SKM-1 treated with dmso at 0.1 percent for 144 hours (cell line): ENCODE data around the gene CAMK4.

ENCODE experiments used
- DNase-seq: peaks from one replicate; lab custom pipeline; 2025; ENCODE audit not compliant: unreplicated experiment; lab: John Stamatoyannopoulos, UW

Gene CAMK4

DNA sequence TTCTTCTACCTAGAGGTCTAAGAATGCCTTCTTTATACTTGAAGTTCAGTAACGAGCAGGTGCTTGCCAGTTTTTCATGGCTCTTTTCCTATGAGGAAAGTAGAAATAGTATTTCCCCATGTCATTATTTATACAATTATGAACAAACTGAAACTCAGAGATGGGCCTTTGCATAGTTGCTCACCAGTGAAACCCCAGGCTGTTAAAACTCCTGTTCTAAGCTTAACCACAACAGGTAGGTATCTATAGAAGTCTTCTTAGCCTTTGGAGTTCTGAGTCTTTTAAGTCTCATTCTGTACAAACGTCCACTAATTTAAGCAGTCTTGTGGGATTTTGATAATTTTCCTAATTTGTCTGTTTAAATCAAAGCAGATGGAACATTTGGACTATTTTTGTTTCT, 198.1 kb downstream of the CAMK4 start:
- DNase-seq, result no peak

DNA sequence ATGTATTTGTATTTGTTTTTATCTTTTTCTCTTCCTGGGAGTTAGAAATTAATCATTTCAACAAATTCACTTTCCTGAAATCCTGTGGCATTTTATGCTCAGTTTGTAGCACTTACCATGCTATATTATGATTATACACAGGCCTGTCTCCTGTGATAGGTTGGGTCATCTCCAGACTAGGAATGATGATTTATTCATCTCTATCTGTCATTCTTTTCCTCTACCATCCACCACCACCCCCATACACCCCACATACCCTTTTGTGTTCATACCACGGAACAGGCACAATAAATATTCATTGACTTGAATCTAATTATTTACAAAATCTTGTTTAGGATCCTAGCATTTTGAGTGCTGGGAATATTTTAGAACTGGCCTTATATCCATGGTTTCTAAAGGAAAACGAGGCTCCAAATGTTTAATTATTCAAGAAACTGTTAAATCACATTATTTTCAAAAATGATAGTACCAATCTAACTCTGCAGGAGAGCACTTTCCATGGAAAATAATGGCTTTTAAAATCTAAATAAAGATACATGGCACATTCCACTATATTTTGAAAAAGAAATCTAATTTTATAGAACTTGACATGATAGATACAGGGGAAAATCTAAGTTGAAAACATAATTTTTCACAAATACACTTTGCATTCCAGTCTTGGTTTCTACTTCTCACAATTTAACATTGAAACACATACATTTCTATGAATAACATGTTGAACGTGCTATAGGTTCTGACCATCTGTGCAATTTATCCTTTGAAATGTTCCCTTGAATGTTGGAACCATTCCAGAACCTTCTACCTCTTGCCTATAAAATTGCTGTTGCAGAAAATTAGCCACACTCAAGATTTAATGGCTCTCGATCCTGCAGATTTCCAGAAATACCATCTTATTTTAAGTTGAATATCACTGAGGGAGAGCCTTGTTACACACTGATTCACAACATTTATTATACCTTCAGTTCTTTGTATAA, 198.8 kb downstream of the CAMK4 start:
- no peak for DNase-seq

DNA sequence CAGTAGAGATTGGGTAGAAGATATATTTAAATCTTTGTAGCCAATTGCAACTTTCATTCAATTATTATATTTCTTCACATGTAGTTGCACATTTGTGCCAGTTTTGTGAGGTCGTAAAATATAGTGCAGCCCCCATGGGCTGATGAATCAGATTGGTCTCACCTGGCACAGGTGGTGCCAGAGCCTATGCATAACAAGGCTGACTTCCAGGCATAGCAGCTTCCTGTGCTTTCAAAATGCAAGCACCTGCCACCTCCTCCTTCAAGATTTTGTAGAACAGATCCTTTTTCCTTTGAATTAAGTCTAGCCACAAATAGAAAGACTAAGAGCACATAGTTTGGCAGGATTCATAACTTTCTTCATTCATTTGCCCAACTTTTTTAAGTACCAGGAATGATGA, 201.0 kb downstream of the CAMK4 start:
- no peak for DNase-seq

DNA sequence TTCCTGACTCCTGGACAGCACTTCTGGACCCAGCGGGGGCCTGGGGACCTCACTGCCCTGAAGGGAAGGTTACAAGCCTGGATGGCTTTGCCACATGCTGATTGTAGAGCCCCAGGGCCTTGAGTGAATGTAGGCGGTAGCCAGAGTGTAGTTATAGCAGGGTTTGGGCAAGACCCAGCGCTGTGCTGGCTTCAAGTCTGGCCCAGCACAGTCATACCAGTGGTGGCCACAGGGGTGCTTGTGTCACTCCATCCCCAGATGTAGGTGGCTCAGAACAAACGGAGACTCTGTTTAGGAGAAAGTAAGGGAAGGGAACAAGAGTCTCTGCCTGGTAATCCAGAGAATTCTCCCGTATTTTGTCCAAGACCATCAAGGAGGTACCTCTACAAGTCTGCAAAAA, 203.6 kb downstream of the CAMK4 start:
- DNase-seq, result no peak

DNA sequence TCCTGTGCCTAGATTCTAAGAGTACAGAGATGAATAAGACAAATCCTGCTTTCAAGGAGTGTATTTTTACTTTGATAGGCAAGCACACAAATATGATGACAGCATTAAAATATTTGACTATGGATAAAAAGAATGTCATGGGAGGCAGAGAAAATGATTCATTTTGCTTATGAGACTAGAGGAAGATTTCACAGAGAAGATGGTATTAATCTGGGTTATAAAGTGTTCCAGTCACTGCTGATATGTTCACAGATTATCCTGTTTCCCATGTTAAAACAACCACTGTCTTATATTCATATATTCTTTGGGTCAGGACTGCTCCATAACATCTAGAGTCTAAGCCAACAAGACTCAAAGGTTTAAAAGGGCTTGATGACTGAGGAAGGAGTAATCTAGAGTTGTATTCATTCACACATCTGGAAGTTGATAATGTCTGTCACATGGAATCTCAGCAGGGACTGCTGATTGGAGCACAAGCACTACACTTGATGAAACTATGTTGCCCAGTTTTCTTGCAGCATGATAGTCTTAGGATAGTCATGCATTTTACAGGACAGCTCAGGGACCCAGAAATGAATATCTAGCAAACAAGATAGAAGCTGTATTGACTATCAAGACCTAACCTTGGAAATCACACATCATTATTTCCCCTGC, 208.8 kb downstream of the CAMK4 start:
- DNase-seq, result no peak

DNA sequence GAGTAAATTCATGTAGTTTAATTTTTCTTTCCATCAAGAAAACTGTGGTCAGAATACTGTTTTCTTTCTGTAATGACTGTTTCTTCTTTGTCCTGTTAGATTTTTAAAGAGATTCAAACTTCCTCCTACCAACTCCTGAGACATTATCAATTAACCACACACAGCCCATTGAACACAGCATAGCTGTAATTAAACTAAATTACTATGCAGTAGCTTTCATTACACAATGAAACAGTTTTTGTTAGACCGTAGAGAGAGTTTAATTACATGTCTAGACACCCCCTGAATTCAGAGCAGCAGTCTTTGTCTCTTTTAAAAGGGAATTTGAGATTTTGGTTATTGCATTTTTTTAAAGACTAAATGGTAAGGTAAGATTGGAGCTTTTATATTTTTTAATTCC, 210.6 kb downstream of the CAMK4 start:
- DNase-seq, result no peak

DNA sequence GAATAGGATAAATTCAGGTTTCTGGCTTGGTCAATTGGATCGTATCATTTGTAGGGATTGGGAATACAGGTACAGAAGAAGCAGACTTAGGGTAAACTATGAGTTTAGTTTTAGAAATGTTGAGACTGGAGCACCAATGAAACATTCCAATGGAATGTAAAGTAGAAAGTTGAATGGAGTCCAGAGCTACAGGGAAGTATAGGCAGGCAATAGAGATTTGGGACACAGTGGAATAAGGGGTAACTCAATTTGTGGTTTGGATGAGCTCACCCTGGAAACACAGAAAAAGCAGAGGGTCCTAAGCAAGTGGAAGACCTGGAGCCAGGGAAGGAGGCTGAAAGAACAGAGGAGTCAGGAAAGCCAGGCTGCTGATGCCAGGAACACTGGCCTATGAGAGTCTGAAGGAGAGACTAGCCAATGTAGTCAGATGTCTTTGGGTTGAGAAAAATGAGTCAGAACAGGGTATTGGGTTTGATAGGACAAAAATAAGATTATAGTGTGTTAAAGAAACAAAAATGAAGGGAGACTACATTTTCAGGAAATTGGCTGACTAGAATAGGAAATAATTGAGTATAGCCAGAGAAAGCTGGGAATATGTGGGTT, 215.4 kb downstream of the CAMK4 start:
- DNase-seq, result no peak

DNA sequence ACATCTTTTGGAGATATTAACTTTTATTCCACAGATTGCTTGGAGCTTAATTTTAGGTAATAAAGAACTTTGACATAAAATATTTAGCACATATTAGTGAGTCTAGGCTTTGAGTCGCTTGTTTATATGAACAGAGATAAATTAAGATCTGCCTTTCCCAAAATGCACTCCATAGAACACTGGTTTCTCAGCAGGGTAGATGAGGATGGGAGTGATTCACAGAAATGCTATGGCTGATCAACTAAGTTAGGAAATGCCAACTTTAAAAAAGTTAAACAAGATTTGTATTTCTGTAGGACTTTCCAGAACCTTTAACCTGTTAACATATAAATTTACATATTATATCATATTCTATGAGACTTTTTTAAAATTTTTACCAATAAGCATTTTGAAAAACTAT, 222.9 kb downstream of the CAMK4 start:
- no peak for DNase-seq

DNA sequence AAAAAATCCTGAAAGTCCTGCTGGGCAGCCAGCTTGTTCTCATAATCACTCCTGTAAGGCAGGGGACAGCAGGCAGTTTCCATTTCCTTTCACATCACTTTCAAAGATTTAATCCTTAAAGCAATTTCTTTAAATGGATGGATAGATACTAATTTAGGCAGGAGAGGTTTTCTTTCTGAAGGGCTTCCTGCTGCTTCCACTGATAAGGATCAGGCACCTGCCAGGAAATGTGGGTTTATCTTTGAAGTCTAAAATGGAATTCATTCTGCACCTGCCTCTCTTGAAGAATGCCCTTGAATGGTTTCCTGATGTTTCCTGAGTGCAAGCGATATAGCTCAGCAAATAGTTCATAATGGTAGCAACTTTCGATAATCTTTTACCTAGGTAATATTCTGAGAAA, 223.6 kb downstream of the CAMK4 start:
- DNase-seq, result no peak

DNA sequence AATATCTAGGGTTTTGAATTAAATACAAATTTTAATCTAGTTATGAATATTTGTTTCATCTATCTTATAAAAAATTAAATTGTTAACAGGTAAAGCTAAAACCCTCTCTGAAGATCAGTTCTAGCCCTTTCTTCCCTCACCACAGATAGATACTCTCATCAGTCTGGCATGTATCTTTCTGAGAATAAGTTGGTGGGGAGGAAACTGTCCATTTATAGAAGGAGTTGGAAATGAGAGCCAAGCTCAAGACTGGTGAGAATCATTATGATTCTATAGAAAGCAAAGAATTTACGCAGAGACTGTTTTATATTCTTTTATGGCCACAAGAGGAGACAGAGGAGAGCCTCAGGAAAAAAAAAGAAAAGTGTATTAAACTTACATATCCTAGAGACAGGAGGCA, 229.1 kb downstream of the CAMK4 start:
- DNase-seq, result no peak

DNA sequence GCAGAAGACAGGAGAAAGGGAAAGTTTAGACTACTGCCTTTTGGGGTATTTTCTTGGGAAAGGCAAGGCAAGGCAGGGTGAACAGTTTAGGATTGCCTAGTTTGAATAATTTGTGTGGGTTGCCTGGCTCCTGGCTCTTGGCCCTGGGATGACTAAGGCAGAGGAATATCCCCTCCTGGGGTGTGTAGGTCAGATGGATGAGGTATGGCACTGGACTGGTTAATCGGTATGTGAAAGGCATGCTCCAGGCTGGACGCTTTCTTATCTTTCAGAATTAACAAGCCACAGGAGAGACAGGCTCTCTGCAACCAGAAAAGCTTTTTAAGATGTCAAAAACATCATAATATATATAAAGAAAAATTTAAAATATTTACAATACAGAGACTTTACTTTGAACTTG, 229.6 kb downstream of the CAMK4 start:
- DNase-seq, result no peak

DNA sequence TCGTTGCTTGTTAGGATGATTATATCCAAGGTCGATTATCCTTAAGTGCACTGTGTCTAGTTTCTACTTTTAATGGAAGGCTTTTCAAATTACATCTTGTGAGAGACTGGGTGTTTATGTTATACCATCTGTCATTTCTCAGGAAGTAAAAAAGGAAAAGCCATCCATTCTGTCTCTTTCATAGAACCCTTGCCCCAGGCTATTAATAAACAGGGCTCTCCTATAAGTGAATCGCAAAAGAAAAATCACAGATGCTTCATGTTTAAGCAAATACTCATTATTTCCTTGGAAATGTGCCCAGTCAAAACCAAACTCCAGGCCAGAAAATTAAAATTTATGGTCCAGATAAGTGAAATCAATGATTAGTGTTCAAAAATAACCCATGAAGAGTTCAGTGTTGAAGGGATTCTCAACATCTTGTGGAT, 230.0 kb downstream of the CAMK4 start:
- no peak for DNase-seq

DNA sequence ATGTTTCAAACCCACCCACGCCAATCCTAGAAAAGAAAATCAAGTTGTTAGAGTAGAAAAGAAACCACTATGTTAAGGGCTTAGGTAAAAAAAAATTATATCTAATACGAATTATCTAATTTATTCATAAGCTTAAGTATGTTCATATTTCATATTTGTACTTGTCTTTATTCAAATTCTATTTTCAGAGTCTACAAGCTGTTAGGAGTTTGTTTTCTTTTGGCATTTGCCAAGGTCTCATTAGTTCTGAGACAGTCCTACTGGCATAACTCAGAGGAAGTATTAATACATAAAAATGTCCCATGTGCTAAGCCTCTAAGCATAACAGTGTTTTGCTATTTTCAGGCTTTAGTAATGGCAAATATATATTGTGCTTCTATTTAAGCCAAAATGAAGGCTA, 230.6 kb downstream of the CAMK4 start:
- no peak for DNase-seq

DNA sequence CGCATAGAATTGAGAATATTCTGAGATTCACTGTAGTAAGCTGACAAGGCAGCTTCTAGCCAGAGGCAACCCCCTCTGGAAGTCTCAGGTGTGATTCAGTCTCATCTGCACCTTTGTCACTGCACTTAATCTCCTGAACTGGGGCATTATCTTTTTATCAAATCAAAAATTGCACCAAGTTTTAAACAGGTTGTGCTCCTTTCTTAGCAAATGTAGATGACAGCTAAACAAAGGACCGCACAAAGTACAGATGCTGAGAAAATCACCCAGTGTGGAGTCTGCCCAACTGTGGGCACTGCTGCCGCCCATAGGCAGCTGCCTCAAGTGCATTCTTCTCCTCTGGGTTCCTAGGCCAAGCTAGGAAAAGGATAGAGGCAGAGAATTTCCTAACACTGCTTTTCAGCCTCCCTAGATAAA, 237.1 kb downstream of the CAMK4 start:
- no peak for DNase-seq

DNA sequence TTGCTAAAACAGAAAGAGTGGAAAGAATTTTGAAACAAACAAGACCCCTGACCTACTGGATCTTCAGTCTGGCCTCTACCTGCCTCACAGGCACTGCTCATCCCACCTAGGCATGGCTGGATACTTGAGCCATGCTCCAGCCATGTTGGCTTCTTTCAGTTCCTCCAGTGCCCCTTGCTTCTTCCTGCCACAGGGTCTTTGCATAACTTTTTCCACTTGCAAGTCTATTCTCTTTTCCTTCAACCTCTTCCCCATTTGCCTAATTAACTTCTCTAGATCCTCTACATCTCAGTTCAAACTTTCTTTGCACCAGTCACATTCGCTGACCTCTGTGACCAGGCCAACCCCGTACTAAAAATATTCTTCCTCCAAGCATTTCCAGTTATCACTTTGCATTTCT, 237.8 kb downstream of the CAMK4 start:
- DNase-seq, result peak; percentile 79

DNA sequence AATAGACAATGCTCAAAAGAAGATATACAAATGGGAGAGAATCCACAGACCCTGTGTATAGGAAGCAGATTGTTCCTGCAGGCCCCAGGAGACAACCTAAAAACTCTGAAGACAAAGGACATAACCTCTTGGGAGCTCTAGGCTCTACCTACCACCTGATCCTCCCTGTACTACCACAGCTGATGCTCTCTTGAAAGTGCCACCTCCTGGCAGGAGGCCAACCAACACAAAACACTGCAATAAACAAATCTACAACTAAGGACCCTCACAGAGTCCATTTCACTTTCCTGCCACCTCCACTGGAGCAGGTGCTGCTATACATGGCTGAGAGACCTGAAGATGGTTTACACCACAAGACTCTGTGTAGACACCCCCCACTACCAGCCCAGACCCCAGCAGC, 239.1 kb downstream of the CAMK4 start:
- DNase-seq, result no peak

DNA sequence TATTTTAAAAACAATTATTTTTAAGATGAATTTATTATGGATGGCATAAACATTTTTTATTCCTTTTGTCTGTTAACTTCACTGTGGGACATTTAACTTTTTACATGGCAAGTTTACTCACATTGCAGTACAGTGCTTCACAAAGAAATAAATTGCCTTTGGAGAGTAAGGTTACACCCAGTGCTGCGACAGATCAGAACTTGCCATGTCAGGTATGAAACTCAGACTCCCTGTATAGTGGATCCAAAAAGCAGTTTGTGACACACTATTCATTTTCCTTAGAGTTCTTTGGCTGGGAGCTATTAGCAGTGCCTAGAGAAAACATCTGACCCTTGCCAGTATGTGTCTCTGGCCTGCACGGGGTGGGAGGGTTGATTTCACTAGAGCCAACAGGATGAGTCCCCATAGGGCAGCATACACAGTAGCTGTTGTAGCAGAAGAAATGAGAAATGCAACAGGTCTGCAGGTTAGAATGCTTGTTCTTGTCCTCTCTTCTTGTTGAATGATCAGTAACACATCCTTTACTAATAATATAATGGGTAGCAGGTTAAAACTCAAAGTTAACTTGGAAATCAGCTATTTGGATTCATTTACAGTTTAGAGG, 245.2 kb downstream of the CAMK4 start:
- DNase-seq, result no peak

DNA sequence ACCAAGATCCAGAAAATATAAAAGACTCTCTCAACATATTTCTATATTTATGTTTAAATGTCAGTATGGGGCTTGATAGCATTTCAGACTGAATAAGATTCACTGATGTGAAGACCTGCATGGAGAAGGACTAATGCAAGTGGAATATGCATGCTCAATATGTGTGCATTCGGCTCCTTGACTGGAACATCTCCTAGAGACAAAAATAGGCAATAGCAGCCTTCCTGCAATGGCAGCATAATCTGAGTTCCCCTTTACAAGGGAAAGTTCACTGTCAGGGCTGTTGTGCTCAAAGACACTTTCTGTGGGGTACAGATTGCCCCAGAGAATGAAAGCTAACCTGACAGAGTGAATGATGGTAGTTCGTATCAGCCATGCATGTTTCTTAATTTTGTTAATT, 245.7 kb downstream of the CAMK4 start:
- peak; percentile 8 for DNase-seq

DNA sequence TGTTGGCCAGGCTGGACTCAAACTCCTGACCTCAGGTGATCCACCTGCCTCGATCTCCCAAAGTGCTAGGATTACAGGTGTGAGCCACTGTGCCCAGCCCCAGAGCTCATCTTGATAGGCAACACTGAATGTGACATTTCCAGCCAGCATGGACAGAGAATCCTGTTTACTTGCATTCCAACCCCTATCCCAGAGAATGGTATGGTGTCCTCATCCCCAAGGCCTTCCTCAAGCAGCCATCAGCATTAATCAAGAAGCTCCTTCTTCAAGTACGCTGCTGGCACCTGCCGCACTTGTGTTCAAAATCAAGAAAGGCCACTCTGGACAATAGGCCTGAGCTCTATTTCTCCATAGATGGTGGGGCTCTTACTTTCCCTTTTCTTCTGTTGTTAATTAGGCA, 247.9 kb downstream of the CAMK4 start:
- no peak for DNase-seq

DNA sequence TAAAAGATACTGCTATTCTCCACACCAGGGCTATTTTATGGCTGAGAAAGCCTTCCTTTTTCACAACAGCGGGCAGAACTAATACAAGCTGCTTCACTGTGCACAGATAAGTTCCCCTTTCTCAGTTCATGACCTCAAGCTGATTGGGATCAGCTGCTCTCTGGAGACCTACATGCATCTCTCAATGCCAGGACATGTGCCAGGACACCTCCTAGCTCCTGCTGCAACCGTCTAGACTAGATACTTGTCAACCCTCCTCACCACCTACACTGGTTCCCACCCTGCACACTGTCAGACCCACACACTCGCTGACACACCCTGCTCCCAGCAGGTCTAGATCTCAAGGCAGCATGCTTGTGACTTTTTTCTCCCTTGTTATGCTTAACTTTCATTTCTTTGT, 248.4 kb downstream of the CAMK4 start:
- DNase-seq, result peak; percentile 82

DNA sequence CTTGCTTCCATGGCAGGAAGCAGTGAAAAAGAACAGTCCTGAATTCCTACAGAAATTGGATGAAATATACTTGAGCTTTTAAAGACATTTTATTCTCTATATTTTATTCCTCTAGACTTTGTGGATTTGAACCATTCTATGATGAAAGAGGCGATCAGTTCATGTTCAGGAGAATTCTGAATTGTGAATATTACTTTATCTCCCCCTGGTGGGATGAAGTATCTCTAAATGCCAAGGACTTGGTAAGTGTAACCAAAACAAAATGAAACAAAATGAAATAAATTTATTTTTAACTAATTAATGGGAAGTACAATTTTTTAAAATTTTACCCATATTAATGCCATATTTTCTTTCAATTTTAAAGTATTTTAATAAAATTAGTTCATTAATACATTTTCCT, 254.1 kb downstream of the CAMK4 start:
- no peak for DNase-seq

DNA sequence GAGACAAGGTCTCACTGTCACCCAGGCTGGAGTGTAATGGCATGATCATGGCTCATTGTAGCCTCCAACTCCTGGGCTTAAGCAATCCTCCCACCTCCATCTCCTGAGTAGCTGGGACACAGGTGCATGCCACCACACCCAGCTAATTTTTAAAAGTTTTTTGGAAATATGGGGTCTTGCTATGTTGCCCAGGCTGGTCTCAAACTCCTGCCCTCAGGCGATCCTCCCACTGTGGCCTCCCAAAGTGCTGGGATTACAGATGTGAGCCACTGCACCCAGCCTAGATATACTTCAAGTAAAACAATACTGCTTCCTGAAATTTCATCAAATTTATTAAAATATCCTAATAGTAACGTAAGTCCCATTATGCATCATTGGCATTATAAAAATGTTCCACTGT, 254.7 kb downstream of the CAMK4 start:
- no peak for DNase-seq
